ENCODE data around the gene DPH6.
"Not testable (repeated sequence)": the region's sequence is repeated elsewhere in the genome, so short reads cannot be mapped to it uniquely, and the experiment has no call there.

The DPH6 gene

GRCh38 chr15:35329521-35329961, 216.4 kb downstream of the DPH6 start:
- DNase-seq (ENCODE audit: low read depth): no peak

GRCh38 chr15:35328836-35329235, 217.1 kb downstream of the DPH6 start:
- not testable (repeated sequence) for DNase-seq (ENCODE audit: low read depth)

GRCh38 chr15:35327789-35328188, 218.2 kb downstream of the DPH6 start:
- no peak for DNase-seq (ENCODE audit: low read depth)

- no peak for DNase-seq (ENCODE audit: low read depth)
These were observed 220.5 kb downstream of the DPH6 start for GRCh38 chr15:35325374-35325941.

- DNase-seq (ENCODE audit: low read depth): no peak
These were observed 222.8 kb downstream of the DPH6 start for GRCh38 chr15:35323141-35323540.

GRCh38 chr15:35321926-35322325, 224.0 kb downstream of the DPH6 start:
- DNase-seq (ENCODE audit: low read depth): no peak

- DNase-seq (ENCODE audit: low read depth): no peak
These were observed 225.1 kb downstream of the DPH6 start for GRCh38 chr15:35320911-35321310.

Data from T follicular helper cell (primary cell).